ENCODE measurements around the gene PTGIS. TPM values are rescaled to one million over a fixed set of nuclear protein-coding genes. Genes with fewer than 3 reads are reported as not detected.

PTGIS gene
- total and polyA plus RNA-seq, 2 of the 4 experiments (the other 2 are of a cell fraction), result 1.6 to 2.6 TPM

- Histone ChIP-seq H3K4me2 (ENCODE audit: low read depth, low read length) (no peak overlapping the region), H3K56ac (ENCODE audit: extremely low read depth, insufficient read depth, low read length) (no peak overlapping the region), H3K36me3 (ENCODE audit: control insufficient read depth, insufficient read depth, low read length) (peaks cover 5% of the 10 kb centered on the region), H4K91ac (ENCODE audit: insufficient read depth, low read depth, low read length) (no peak overlapping the region), H3K9ac (ENCODE audit: low read depth, low read length) (no peak overlapping the region), H2BK15ac (ENCODE audit: low read depth, low read length) (no peak overlapping the region), H3K27me3 (ENCODE audit: control insufficient read depth, insufficient read depth, low read length) (peaks cover 1% of the 10 kb centered on the region), H3K79me1 (ENCODE audit: low read depth in 1 of 2, low read length in 2 of 2) (no peaks in the 10 kb centered on the region), H2BK120ac (ENCODE audit: low read depth, low read length) (no peak overlapping the region), H4K8ac (ENCODE audit: low read depth in 2 of 2, low read length in 2 of 2) (no peak overlapping the region), H3K4ac (ENCODE audit: low read depth, low read length) (no peak overlapping the region), H3K9me3 (ENCODE audit: control insufficient read depth, insufficient read depth, low read length) (0 out of 2 replicates have a peak, but pooled peaks cover 3% of the 10 kb centered on the region), H3K23ac (ENCODE audit: low read depth, low read length) (no peak overlapping the region), H3K14ac (replicated peaks; ENCODE audit: low read depth, low read length) (no peak overlapping the region), H3K4me1 (ENCODE audit: control insufficient read depth, insufficient read depth, low read length) (no peaks in the 10 kb centered on the region), H2BK20ac (ENCODE audit: low read depth, low read length) (no peak overlapping the region), H3K27ac (ENCODE audit: insufficient read depth, low read length) (no peak overlapping the region), H4K5ac (ENCODE audit: low read depth, low read length) (no peak overlapping the region), H3K9me1 (ENCODE audit: insufficient read depth, low read length) (no peaks in the 10 kb centered on the region), H2AK9ac (replicated peaks; ENCODE audit: low read depth, low read length, poor library complexity) (no peak overlapping the region), H2AFZ (replicated peaks; ENCODE audit: low read length, poor library complexity) (no peak overlapping the region), H2AK5ac (ENCODE audit: low read depth, low read length) (no peak overlapping the region), H2BK5ac (ENCODE audit: low read depth, low read length, poor library complexity, severe bottlenecking) (no peak overlapping the region), H3K4me3 (ENCODE audit: insufficient read depth, low read depth, low read length) (no peak overlapping the region), H4K20me1 (ENCODE audit: insufficient read depth, low read length) (no peaks in the 10 kb centered on the region), H3K18ac (ENCODE audit: low read depth, low read length) (no peak overlapping the region)
- in situ Hi-C loops (cut with MboI; ENCODE audit: low sequenced_read_pairs) (no loop called here), dilution Hi-C loops (cut with HindIII; ENCODE audit: low sequenced_read_pairs, unreplicated experiment) (no loop called here), intact Hi-C loops (cut with micrococcal nuclease) (no loop called here)
- ChIA-PET POLR2A (ENCODE audit: unreplicated experiment) (no interaction called here), CTCF (no interaction called here)
- DNase-seq, result no peak
- WGBS, 2 experiments (ENCODE audit: extremely low coverage in 2 of 2, insufficient read length in 1 of 2), result no CpG with 5 or more reads among the region's 2 CpGs
- no TSS peak for BruUV-seq (replicated peaks)
- no peak for TF ChIP-seq CTCF (conservative IDR thresholded peaks at IDR 0.05; ENCODE audit: low read depth, low read length)
- TF ChIP-seq MAZ (IDR thresholded peaks at IDR 0.05; ENCODE audit: borderline replicate concordance, low read depth, low read length), result no peak
- no peak for TF ChIP-seq USF2 (IDR thresholded peaks at IDR 0.05; ENCODE audit: low read depth, low read length)
- no peak for TF ChIP-seq RCOR1 (IDR thresholded peaks at IDR 0.05; ENCODE audit: insufficient replicate concordance, low read length)
- no peak for TF ChIP-seq ELK1 (IDR thresholded peaks at IDR 0.05; ENCODE audit: borderline replicate concordance, low read depth, low read length)
- TF ChIP-seq RAD21 (IDR thresholded peaks at IDR 0.05; ENCODE audit: low read length), result no peak
- no peak for TF ChIP-seq NFE2L2 (IDR thresholded peaks at IDR 0.05; ENCODE audit: low read depth, low read length)
- TF ChIP-seq BHLHE40 (IDR thresholded peaks at IDR 0.05; ENCODE audit: low read depth, low read length), result no peak
- no peak for TF ChIP-seq FOS (IDR thresholded peaks at IDR 0.05; ENCODE audit: low read depth, low read length)
- TF ChIP-seq CHD1 (IDR thresholded peaks at IDR 0.05; ENCODE audit: low read depth, low read length), result no peak
- TF ChIP-seq MXI1 (IDR thresholded peaks at IDR 0.05; ENCODE audit: borderline replicate concordance, low read depth, low read length), result no peak
- no peak for TF ChIP-seq SMC3 (IDR thresholded peaks at IDR 0.05; ENCODE audit: low read depth, low read length)
- no peak for ATAC-seq (ENCODE audit: low read depth)
Measured at GRCh38 chr20:49526568-49526967, 41.4 kb downstream of the PTGIS start.
